A549 (cell line): Measurements from ENCODE around the gene PAQR5. TPM values are rescaled to one million over a fixed set of nuclear protein-coding genes. Genes with fewer than 3 reads are reported as not detected.
"Not testable (repeated sequence)": the region's sequence is repeated elsewhere in the genome, so short reads cannot be mapped to it uniquely, and the experiment has no call there.

Experiments
- ATAC-seq, 2 experiments: fragments of 200-7000 bp in 1 of 2; fragments of >200 bp in 1 of 2; cut with Nextera tagmentation in 1 of 2; cut with Tn5 transposase in 1 of 2; 3 replicates each; pipeline versions ENCODE4 v1.8.0 to v1.9.1; 2018 to 2020; ENCODE audit warnings: mild to moderate bottlenecking in 1 of 2, moderate library complexity in 1 of 2
- CTCF ChIA-PET: fragments of 300-600 bp; sonication (Branson Sonifier 250); formaldehyde crosslinking; extraction: SDS; loops from one replicate; lab custom pipeline; 2021; ENCODE audit warnings: antibody characterized with exemption, inconsistent platforms; lab: Yijun Ruan, JAX
- POLR2A ChIA-PET: fragments of 350-600 bp; formaldehyde crosslinking; extraction: SDS; loops from one replicate; lab custom pipeline; 2021; ENCODE audit warnings: antibody characterized with exemption, inconsistent platforms; lab: Yijun Ruan, JAX
- DNase-seq, 2 experiments: peaks; one replicate each; pipeline versions ENCODE4 v3.0.0 to v3.0.0-alpha.2; 2011 to 2016; ENCODE audit warnings: low read depth in 1 of 2, low spot score in 1 of 2
- FAIRE-seq: peaks from 2 replicates; lab custom pipeline; 2011; peaks lifted over from hg19 to GRCh38; lab: Jason Lieb, UNC
- H3K27ac ChIP-seq, 2 experiments: fragments of >200 bp; sonication (Bioruptor Twin); formaldehyde crosslinking; 3 replicates each; pipeline ENCODE4 v1.5.1; 2016 to 2017
- H3K4me1 ChIP-seq: fragments of >200 bp; sonication (Bioruptor Twin); formaldehyde crosslinking; 3 replicates; pipeline ENCODE4 v1.6.1; 2016
- H3K4me2 ChIP-seq: fragments of >200 bp; sonication (Bioruptor Twin); formaldehyde crosslinking; 3 replicates; pipeline ENCODE4 v1.6.1; 2016
- H3K4me3 ChIP-seq: fragments of >200 bp; sonication (Bioruptor Twin); formaldehyde crosslinking; 3 replicates; pipeline ENCODE4 v1.5.1; 2016
- H3K9me3 ChIP-seq: fragments of >200 bp; sonication (Bioruptor Twin); formaldehyde crosslinking; 3 replicates; pipeline ENCODE4 v1.6.1; 2016
- ATOH8 ChIP-seq: fragments of 250-450 bp; sonication (Bioruptor Pico); IDR thresholded peaks from 2 replicates; pipeline ENCODE4 v1.5.0; 2020; ENCODE audit warnings: low read depth, mild to moderate bottlenecking, moderate library complexity
- BHLHE40 ChIP-seq: IDR thresholded peaks from 2 replicates; pipeline ENCODE4 v1.6.1; 2012; ENCODE audit warnings: low read depth, low read length, inconsistent platforms
- CBX2 ChIP-seq: fragments of 200-600 bp; sonication (generic); IDR thresholded peaks from 2 replicates; pipeline ENCODE4 v1.6.1; 2016; ENCODE audit warnings: low read depth, mild to moderate bottlenecking, borderline replicate concordance
- CEBPB ChIP-seq, 2 experiments: fragments of >200 bp in 1 of 2; sonication (Bioruptor Twin) in 1 of 2; formaldehyde crosslinking in 1 of 2; IDR thresholded peaks; 2 replicates each; pipeline ENCODE4 v1.6.1; 2012 to 2016
- EHMT2 ChIP-seq: fragments of 200-600 bp; sonication (generic); IDR thresholded peaks from 2 replicates; pipeline ENCODE4 v1.6.1; 2016; ENCODE audit warnings: antibody characterized with exemption, low read depth, mild to moderate bottlenecking, moderate library complexity
- ELK1 ChIP-seq: fragments of 150-350 bp; IDR thresholded peaks from 2 replicates; pipeline ENCODE4 v1.6.1; 2014; ENCODE audit warnings: low read depth, mild to moderate bottlenecking, low read length
- ESRRA ChIP-seq: fragments of 150-350 bp; IDR thresholded peaks from 2 replicates; pipeline ENCODE4 v1.6.1; 2014; ENCODE audit warnings: mild to moderate bottlenecking, low read length, borderline replicate concordance
- FOSB ChIP-seq: fragments of 250-450 bp; sonication (Bioruptor Pico); IDR thresholded peaks from 2 replicates; pipeline ENCODE4 v1.5.0; 2020; ENCODE audit warnings: mild to moderate bottlenecking, moderate library complexity
- GATA3 ChIP-seq: IDR thresholded peaks from 2 replicates; pipeline ENCODE4 v1.6.1; 2012; ENCODE audit warnings: borderline replicate concordance
- HDAC2 ChIP-seq: fragments of 200-600 bp; sonication (generic); IDR thresholded peaks from 2 replicates; pipeline ENCODE4 v1.6.1; 2016
- HES2 ChIP-seq: fragments of >200 bp; sonication (Bioruptor Twin); formaldehyde crosslinking; IDR thresholded peaks from 2 replicates; pipeline ENCODE4 v1.6.1; 2016
- JUN ChIP-seq, 2 experiments: fragments of >200 bp; sonication (Bioruptor Twin); formaldehyde crosslinking; IDR thresholded peaks; 2 replicates in 1 of 2; 3 replicates in 1 of 2; pipeline ENCODE4 v1.6.1; 2016 to 2017
- JUNB ChIP-seq: fragments of >200 bp; sonication (Bioruptor Twin); formaldehyde crosslinking; IDR thresholded peaks from 2 replicates; pipeline ENCODE4 v1.6.1; 2016
- KDM1A ChIP-seq: fragments of 200-600 bp; sonication (generic); IDR thresholded peaks from 2 replicates; pipeline ENCODE4 v1.6.1; 2016; ENCODE audit warnings: low read depth, mild to moderate bottlenecking
- KDM5A ChIP-seq: fragments of 200-600 bp; sonication (generic); IDR thresholded peaks from 2 replicates; pipeline ENCODE4 v1.6.1; 2016; ENCODE audit warnings: antibody characterized with exemption, mild to moderate bottlenecking
- MAZ ChIP-seq: fragments of 150-350 bp; IDR thresholded peaks from 2 replicates; pipeline ENCODE4 v1.6.1; 2014; ENCODE audit warnings: antibody characterized with exemption, low read depth, low read length, borderline replicate concordance
- NPAS2 ChIP-seq: fragments of 250-450 bp; sonication (Bioruptor Pico); IDR thresholded peaks from 2 replicates; pipeline ENCODE4 v1.8.0; 2022; ENCODE audit warnings: mild to moderate bottlenecking, moderate library complexity, borderline replicate concordance
- PHF8 ChIP-seq: fragments of 200-600 bp; sonication (generic); IDR thresholded peaks from 2 replicates; pipeline ENCODE4 v1.6.1; 2016; ENCODE audit warnings: low read depth, mild to moderate bottlenecking, antibody characterized with exemption, moderate library complexity, borderline replicate concordance
- POLR2AphosphoS2 ChIP-seq: conservative IDR thresholded peaks from 2 replicates; pipeline ENCODE4 v1.6.1; 2012; ENCODE audit warnings: low read length, improper control_type of control experiment, inconsistent platforms
- RAD21 ChIP-seq, 2 experiments: fragments of >200 bp in 1 of 2; sonication (Bioruptor Twin) in 1 of 2; formaldehyde crosslinking in 1 of 2; IDR thresholded peaks in 1 of 2; conservative IDR thresholded peaks in 1 of 2; 2 replicates in 1 of 2; 3 replicates in 1 of 2; pipeline ENCODE4 v1.6.1; 2012 to 2018; ENCODE audit warnings: inconsistent platforms in 1 of 2
- RARB ChIP-seq: fragments of 250-450 bp; sonication (Bioruptor Pico); IDR thresholded peaks from 2 replicates; pipeline ENCODE4 v1.8.0; 2021; ENCODE audit warnings: mild to moderate bottlenecking, moderate library complexity
- REST ChIP-seq: fragments of 200-600 bp; sonication (generic); IDR thresholded peaks from 2 replicates; pipeline ENCODE4 v1.6.1; 2016; ENCODE audit warnings: antibody characterized with exemption, mild to moderate bottlenecking, moderate library complexity
- ZC3H11A ChIP-seq: fragments of 450-650 bp; IDR thresholded peaks from 2 replicates; pipeline ENCODE4 v1.6.1; 2014; ENCODE audit warnings: antibody characterized with exemption, mild to moderate bottlenecking
- ZSCAN20 ChIP-seq: fragments of 250-450 bp; sonication (Bioruptor Pico); IDR thresholded peaks from 2 replicates; pipeline ENCODE4 v1.8.0; 2022; ENCODE audit warnings: mild to moderate bottlenecking, moderate library complexity
- WGBS: methylation state at CpG from one replicate; pipeline ENCODE4 v1.1.6; 2017; ENCODE audit errors: missing lambda C conversion rate; 5-methylcytosine and 5-hydroxymethylcytosine counted together
- polyA plus RNA-seq, 4 experiments: library from polyadenylated mRNA; depleted of rRNA in 3 of 4; stranded (reverse); fragments of >200 nt; fragmentation: RNase III in 1 of 4; extraction: RNeasy Plus Mini Kit Qiagen cat#74134 plus additional on column Dnase treatment in 1 of 4; gene quantifications; 2 replicates in 3 of 4; 3 replicates in 1 of 4; pipeline ENCODE4 v1.2.3, GENCODE V29; 2011 to 2017
- TF ChIP-seq, protein P1 (sequence below): fragments of 450-650 bp; IDR thresholded peaks from 2 replicates; pipeline ENCODE4 v1.6.1; 2014; ENCODE audit warnings: antibody characterized with exemption
- TF ChIP-seq, protein P2 (sequence below): IDR thresholded peaks from 2 replicates; pipeline ENCODE4 v1.6.1; 2012; ENCODE audit warnings: low read depth, borderline replicate concordance
- TF ChIP-seq, protein P3 (sequence below): fragments of >200 bp; sonication (Bioruptor Twin); formaldehyde crosslinking; IDR thresholded peaks from 3 replicates; pipeline ENCODE4 v1.5.1; 2016

PAQR5 gene
- polyA plus RNA-seq, 2 of the 4 experiments (the other 2 are of a cell fraction) = 104 to 114 TPM

DNA sequence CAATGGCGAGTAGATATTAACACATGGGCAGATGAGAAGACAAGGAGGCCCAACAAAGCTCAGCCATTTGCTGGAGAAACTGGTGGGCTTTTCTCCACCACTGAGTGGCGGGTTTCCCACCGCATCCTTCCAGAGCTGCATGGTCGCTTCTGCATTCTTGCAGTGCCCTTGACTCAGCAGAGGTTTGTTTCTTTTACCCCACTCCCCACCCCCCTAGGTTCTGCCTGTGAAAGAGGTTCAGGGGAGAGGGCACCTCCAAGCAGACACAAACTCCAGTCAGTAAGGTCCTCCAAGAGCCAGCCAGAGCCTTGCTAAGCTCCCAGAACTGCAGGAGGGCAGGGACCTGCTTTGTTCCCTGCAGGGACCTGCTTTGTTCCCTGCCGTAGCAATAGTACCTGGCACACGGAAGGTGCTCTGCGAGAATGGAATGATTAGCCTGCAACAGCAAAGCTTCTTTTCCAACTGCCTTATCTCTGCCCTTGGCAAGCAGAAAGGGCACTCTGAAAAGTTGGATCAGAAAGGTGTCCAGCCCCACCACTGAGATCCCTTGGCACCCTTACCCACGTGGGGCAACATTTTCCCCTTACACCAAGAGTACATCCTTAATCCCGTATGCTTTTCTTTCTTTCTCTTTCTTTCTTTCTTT, 1.4 kb downstream of the PAQR5 start:
- 6% methylated on average over 9 of the region's 9 CpGs for WGBS
- peak; percentile 38 to 49; a peak in 4 of 6 replicates for ATAC-seq

GRCh38 chr15:69301101-69301500, 2.4 kb downstream of the PAQR5 start:
- Histone ChIP-seq H3K27ac (peak overlapping the region; percentile 96 to 97), H3K4me3 (0 out of 3 replicates have a peak overlapping the region, but pooled peaks have one; percentile 3), H3K4me2 (peak overlapping the region; percentile 85), H3K4me1 (peaks cover 56% of the 10 kb centered on the region)
- POLR2A ChIA-PET, FAIRE-seq, H3K9me3 ChIP-seq, ATAC-seq: not testable (repeated sequence)
- CTCF ChIA-PET = interaction anchor here (0.8 to 2.5 kb wide), 5 partner anchors 13 to 242 kb away, joined by 3 to 6 read pairs (median 5); no protein-coding TSS in a partner anchor
- DNase-seq = peak in 1 of 2 experiments; percentile 37
- WGBS = 72% methylated on average over 8 of the region's 8 CpGs

More for the DNA sequence above, 1.4 kb downstream of the PAQR5 start:
- ChIA-PET CTCF (interaction anchor here (0.8 to 1.8 kb wide), 9 partner anchors 10 to 111 kb away, joined by 3 to 17 read pairs (median 5); no protein-coding TSS in a partner anchor), POLR2A (interaction anchor here (0.7 to 1.6 kb wide), 4 partner anchors 9 to 158 kb away, joined by 3 to 8 read pairs (median 4); partner anchors contain the start of genes GLCE and RPLP1)
- Histone ChIP-seq H3K27ac (peak overlapping the region; percentile 94 to 96), H3K9me3 (no peaks in the 10 kb centered on the region), H3K4me3 (peak overlapping the region; percentile 95), H3K4me1 (peaks cover 50% of the 10 kb centered on the region), H3K4me2 (peak overlapping the region; percentile 86)
- DNase-seq (peak; percentile 46 to 65), FAIRE-seq (peak; percentile 18)
- TF ChIP-seq HDAC2 (no peak), POLR2AphosphoS2 (no peak), REST (no peak), NPAS2 (CRISPR knock-in tag) (no peak), BHLHE40 (no peak), GATA3 (no peak), JUNB (no peak), ESRRA (no peak), KDM5A (no peak), FOSB (no peak), ZSCAN20 (CRISPR knock-in tag) (no peak), MAZ (no peak), RAD21 (conservative IDR thresholded peaks at IDR 0.05 in 1 of 2, IDR thresholded peaks at IDR 0.05 in 1 of 2) (peak in 1 of 2 experiments; percentile 29; a peak in 1 of 5 replicates), RARB (CRISPR knock-in tag) (no peak), KDM1A (no peak), HES2 (no peak), ELK1 (no peak), CEBPB (IDR thresholded peaks at IDR 0.05) (no peak), ATOH8 (CRISPR knock-in tag) (no peak), CBX2 (no peak), PHF8 (no peak), JUN (IDR thresholded peaks at IDR 0.05) (0 out of 5 replicates have a peak, but pooled peaks of 1 of the 2 experiments have one; percentile 23), EHMT2 (no peak), ZC3H11A (no peak)
- TF ChIP-seq, protein P1, sequence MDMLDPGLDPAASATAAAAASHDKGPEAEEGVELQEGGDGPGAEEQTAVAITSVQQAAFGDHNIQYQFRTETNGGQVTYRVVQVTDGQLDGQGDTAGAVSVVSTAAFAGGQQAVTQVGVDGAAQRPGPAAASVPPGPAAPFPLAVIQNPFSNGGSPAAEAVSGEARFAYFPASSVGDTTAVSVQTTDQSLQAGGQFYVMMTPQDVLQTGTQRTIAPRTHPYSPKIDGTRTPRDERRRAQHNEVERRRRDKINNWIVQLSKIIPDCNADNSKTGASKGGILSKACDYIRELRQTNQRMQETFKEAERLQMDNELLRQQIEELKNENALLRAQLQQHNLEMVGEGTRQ = no peak
- TF ChIP-seq, protein P2, sequence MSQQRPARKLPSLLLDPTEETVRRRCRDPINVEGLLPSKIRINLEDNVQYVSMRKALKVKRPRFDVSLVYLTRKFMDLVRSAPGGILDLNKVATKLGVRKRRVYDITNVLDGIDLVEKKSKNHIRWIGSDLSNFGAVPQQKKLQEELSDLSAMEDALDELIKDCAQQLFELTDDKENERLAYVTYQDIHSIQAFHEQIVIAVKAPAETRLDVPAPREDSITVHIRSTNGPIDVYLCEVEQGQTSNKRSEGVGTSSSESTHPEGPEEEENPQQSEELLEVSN = 0 out of 2 replicates have a peak, but pooled peaks have one; percentile 13
- TF ChIP-seq, protein P3, sequence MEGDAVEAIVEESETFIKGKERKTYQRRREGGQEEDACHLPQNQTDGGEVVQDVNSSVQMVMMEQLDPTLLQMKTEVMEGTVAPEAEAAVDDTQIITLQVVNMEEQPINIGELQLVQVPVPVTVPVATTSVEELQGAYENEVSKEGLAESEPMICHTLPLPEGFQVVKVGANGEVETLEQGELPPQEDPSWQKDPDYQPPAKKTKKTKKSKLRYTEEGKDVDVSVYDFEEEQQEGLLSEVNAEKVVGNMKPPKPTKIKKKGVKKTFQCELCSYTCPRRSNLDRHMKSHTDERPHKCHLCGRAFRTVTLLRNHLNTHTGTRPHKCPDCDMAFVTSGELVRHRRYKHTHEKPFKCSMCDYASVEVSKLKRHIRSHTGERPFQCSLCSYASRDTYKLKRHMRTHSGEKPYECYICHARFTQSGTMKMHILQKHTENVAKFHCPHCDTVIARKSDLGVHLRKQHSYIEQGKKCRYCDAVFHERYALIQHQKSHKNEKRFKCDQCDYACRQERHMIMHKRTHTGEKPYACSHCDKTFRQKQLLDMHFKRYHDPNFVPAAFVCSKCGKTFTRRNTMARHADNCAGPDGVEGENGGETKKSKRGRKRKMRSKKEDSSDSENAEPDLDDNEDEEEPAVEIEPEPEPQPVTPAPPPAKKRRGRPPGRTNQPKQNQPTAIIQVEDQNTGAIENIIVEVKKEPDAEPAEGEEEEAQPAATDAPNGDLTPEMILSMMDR = peak; percentile 27; the same call in 1 of the 3 replicates
- TF ChIP-seq, all 56 proteins: peak for 4
